ENCODE measurements around the gene SPOCK3. TPM values are rescaled to one million over a fixed set of nuclear protein-coding genes. Genes with fewer than 3 reads are reported as not detected.

SPOCK3 gene
- total and polyA plus RNA-seq, 2 donors (not counting 3 experiments of a cell fraction or from before 2014, with no cell fraction given) = 0.10 TPM; not detected in 1

- H4K20me1 ChIP-seq (replicated peaks; ENCODE audit: control insufficient read depth, extremely low read depth, insufficient read depth, low read length) = no peaks in the 10 kb centered on the region
- H3K9me1 ChIP-seq (replicated peaks; ENCODE audit: control insufficient read depth, extremely low read depth, insufficient read depth, low read length) = no peaks in the 10 kb centered on the region
- no peak overlapping the region for H3K4me2 ChIP-seq (ENCODE audit: insufficient read depth, low read length)
- ChIA-PET POLR2A (no interaction called here), CTCF (no interaction called here)
- no peak overlapping the region for H2AFZ ChIP-seq (ENCODE audit: low read depth, low read length)
- DNase-seq (ENCODE audit: low read depth, low spot score) (no peak), FAIRE-seq (no peak)
- H3K4me1 ChIP-seq (ENCODE audit: control insufficient read depth, extremely low read depth, insufficient read depth, low read length) = no peaks in the 10 kb centered on the region
- peaks cover 0 to 4% of the 10 kb centered on the region in 2 experiments for H3K27me3 ChIP-seq (ENCODE audit: control insufficient read depth in 2 of 2, insufficient read depth in 2 of 2, low read length in 2 of 2)
- no TSS peak for BruUV-seq (replicated peaks)
- no peak overlapping the region for H3K27ac ChIP-seq (ENCODE audit: insufficient read depth, low read depth, low read length)
- TF ChIP-seq POLR2A (IDR thresholded peaks at IDR 0.05; ENCODE audit: low read depth, low read length) (no peak), FOS (IDR thresholded peaks at IDR 0.05; ENCODE audit: borderline replicate concordance, insufficient read depth, low read length) (no peak), MAX (IDR thresholded peaks at IDR 0.05; ENCODE audit: insufficient read depth, insufficient read length) (no peak), POLR2AphosphoS5 (IDR thresholded peaks at IDR 0.05; ENCODE audit: insufficient read depth, low read depth, low read length) (no peak), GATA2 (IDR thresholded peaks at IDR 0.05; ENCODE audit: insufficient read depth, insufficient read length, low read depth, low read length) (no peak), JUN (IDR thresholded peaks at IDR 0.05; ENCODE audit: borderline replicate concordance, insufficient read depth, insufficient read length, low read depth) (no peak), CTCF (IDR thresholded peaks at IDR 0.05; ENCODE audit: extremely low read depth in 1 of 2, insufficient read depth in 1 of 2, low read depth in 1 of 2, low read length in 2 of 2) (no peak), MYC (IDR thresholded peaks at IDR 0.05; ENCODE audit: low read depth, low read length) (no peak), EZH2 (IDR thresholded peaks at IDR 0.05; ENCODE audit: borderline replicate concordance, low read depth, low read length, severe bottlenecking) (no peak)
- intact Hi-C loops (cut with micrococcal nuclease) (no loop called here), dilution Hi-C loops (cut with MboI; ENCODE audit: extremely low pct_ligation_motif_present, low sequenced_read_pairs) (no loop called here)
- H3K9me3 ChIP-seq (replicated peaks; ENCODE audit: control insufficient read depth, insufficient read depth, low read length) = no peaks in the 10 kb centered on the region
- H3K36me3 ChIP-seq (ENCODE audit: control insufficient read depth in 2 of 2, extremely low read depth in 1 of 2, insufficient read depth in 2 of 2, low read length in 2 of 2) = no peaks in the 10 kb centered on the region
- no peaks in the 10 kb centered on the region for H3K79me2 ChIP-seq (ENCODE audit: control insufficient read depth, insufficient read depth, low read length)
- no peak overlapping the region for H3K4me3 ChIP-seq (replicated peaks in 1 of 3; ENCODE audit: insufficient read depth in 1 of 3, low read depth in 1 of 3, low read length in 3 of 3)
- no peak overlapping the region for H3K9ac ChIP-seq (replicated peaks; ENCODE audit: extremely low read depth, insufficient read depth, low read length)
Measured at GRCh38 chr4:167248271-167248670, 14.0 kb upstream of the SPOCK3 start.
